Naive thymus-derived CD4-positive, alpha-beta T cell (primary cell): ENCODE measurements around the gene LKAAEAR1. TPM values are rescaled to one million over a fixed set of nuclear protein-coding genes. Genes with fewer than 3 reads are reported as not detected.
A peak's percentile ranks its signal among the peaks of the same experiment; 100 is the strongest.

Experiments
- ATAC-seq: fragments of 150-1000 bp; cut with Tn5 transposase; 2 replicates; pipeline ENCODE4 v1.10.0; 2021; ENCODE audit warnings: mild to moderate bottlenecking, moderate library complexity
- CTCF ChIA-PET: fragments of 350-600 bp; sonication (Branson Sonifier 250); formaldehyde crosslinking; loops from one replicate; lab custom pipeline; 2021; ENCODE audit warnings: antibody characterized with exemption; lab: Charles Lee
- POLR2A ChIA-PET: fragments of 350-600 bp; sonication (Branson Sonifier 250); formaldehyde crosslinking; loops from one replicate; lab custom pipeline; 2021; ENCODE audit warnings: antibody characterized with exemption, inconsistent platforms; lab: Charles Lee
- DNase-seq, 9 donors: peaks; one replicate each; pipeline versions ENCODE4 v3.0.0 to v3.0.0-alpha.2; 2020 to 2022; ENCODE audit warnings: mixed read lengths in 1 of 9
- H3K27ac ChIP-seq: one replicate; pipeline ENCODE4 v1.7.0; 2013; ENCODE audit warnings: mild to moderate bottlenecking, low read depth, low read length, moderate library complexity
- H3K27me3 ChIP-seq, 2 donors: one replicate each; pipeline ENCODE4 v1.7.0; 2013; ENCODE audit warnings: low read length in 2 of 2, mild to moderate bottlenecking in 2 of 2, moderate library complexity in 2 of 2; ENCODE audit not compliant: control insufficient read depth in 2 of 2, insufficient read depth in 2 of 2
- H3K36me3 ChIP-seq, 3 experiments: 1 replicate in 2 of 3; 2 replicates in 1 of 3; pipeline ENCODE4 v1.7.0; 2013; ENCODE audit warnings: low read length in 3 of 3, mild to moderate bottlenecking in 3 of 3, moderate library complexity in 1 of 3; ENCODE audit not compliant: insufficient read depth in 3 of 3, control insufficient read depth in 2 of 3
- H3K4me1 ChIP-seq, 2 donors: one replicate each; pipeline ENCODE4 v1.7.0; 2013; ENCODE audit warnings: low read length in 2 of 2, mild to moderate bottlenecking in 2 of 2, moderate library complexity in 1 of 2; ENCODE audit not compliant: control insufficient read depth in 2 of 2, insufficient read depth in 2 of 2
- H3K4me3 ChIP-seq: 2 replicates; pipeline ENCODE4 v1.7.0; 2013; ENCODE audit warnings: mild to moderate bottlenecking, low read length
- H3K9me3 ChIP-seq, 3 experiments: 1 replicate in 2 of 3; 2 replicates in 1 of 3; pipeline ENCODE4 v1.7.0; 2013; ENCODE audit warnings: low read length in 3 of 3; ENCODE audit not compliant: control insufficient read depth in 2 of 3
- H3K27ac Mint-ChIP-seq, 9 donors: one replicate each; pipeline ENCODE4 v1.8.0; 2020 to 2022; ENCODE audit warnings: mixed read lengths in 9 of 9, mild to moderate bottlenecking in 8 of 9, moderate library complexity in 5 of 9, inconsistent platforms in 2 of 9
- H3K27me3 Mint-ChIP-seq, 5 donors: one replicate each; pipeline ENCODE4 v1.8.0; 2021 to 2022; ENCODE audit warnings: mixed read lengths in 5 of 5, mild to moderate bottlenecking in 1 of 5
- H3K36me3 Mint-ChIP-seq, 5 donors: one replicate each; pipeline ENCODE4 v1.8.0; 2020 to 2022; ENCODE audit warnings: mixed read lengths in 5 of 5, mild to moderate bottlenecking in 3 of 5, inconsistent platforms in 1 of 5
- H3K4me1 Mint-ChIP-seq, 7 donors: one replicate each; pipeline ENCODE4 v1.8.0; 2020 to 2022; ENCODE audit warnings: mixed read lengths in 7 of 7, mild to moderate bottlenecking in 3 of 7, inconsistent platforms in 1 of 7
- H3K4me3 Mint-ChIP-seq, 10 donors: one replicate each; pipeline ENCODE4 v1.8.0; 2020 to 2022; ENCODE audit warnings: mild to moderate bottlenecking in 10 of 10, mixed read lengths in 10 of 10, moderate library complexity in 6 of 10, inconsistent platforms in 2 of 10
- H3K9me3 Mint-ChIP-seq, 11 donors: one replicate each; pipeline ENCODE4 v1.8.0; 2020 to 2022; ENCODE audit warnings: mixed read lengths in 11 of 11, mild to moderate bottlenecking in 4 of 11, inconsistent platforms in 1 of 11, moderate library complexity in 1 of 11
- intact Hi-C, 2 donors: fragments of 100-400 bp; cut with micrococcal nuclease; formaldehyde crosslinking; loops; one replicate each; pipeline ENCODE4 v1.15.1; 2023
- polyA plus RNA-seq, 2 donors: library from polyadenylated mRNA; unstranded; fragments of 300-500 nt; fragmentation: Illumina TruSeq; gene quantifications; one replicate each; pipeline ENCODE4 v1.2.3, GENCODE V29; 2021
- total RNA-seq, 6 experiments: library from RNA in 5 of 6; stranded (reverse) in 5 of 6; gene quantifications; 1 replicate in 5 of 6; 2 replicates in 1 of 6; pipeline ENCODE4 v1.2.3 and lab custom pipeline; 2021 to 2026

LKAAEAR1 gene
- total and polyA plus RNA-seq, 7 experiments from 2014 or later: 0.47 to 0.75 (median 0.59) TPM; not detected in 3

GRCh38 chr20:64099086-64099786 is 15.0 kb upstream of the LKAAEAR1 start:
- Mint-ChIP-seq H3K4me1 (peaks cover 7 to 22% (median 10%) of the 10 kb centered on the region in 7 donors), H3K36me3 (peaks cover 0 to 6% (median 5%) of the 10 kb centered on the region in 5 donors), H3K4me3 (no peak overlapping the region), H3K27me3 (peaks cover 4 to 23% (median 10%) of the 10 kb centered on the region in 5 donors), H3K9me3 (peaks cover 0 to 5% (median 0%) of the 10 kb centered on the region in 11 donors), H3K27ac (no peak overlapping the region)
- ChIA-PET CTCF (no interaction called here), POLR2A (interaction anchor here (1.4 kb wide), 2 partner anchors 15 to 18 kb away, joined by 3 to 9 read pairs; partner anchors contain the start of gene LKAAEAR1)
- Histone ChIP-seq H3K27ac (no peak overlapping the region), H3K36me3 (no peaks in the 10 kb centered on the region), H3K27me3 (peaks cover 0 to 4% of the 10 kb centered on the region in 2 donors), H3K4me1 (peaks cover 10 to 13% of the 10 kb centered on the region in 2 donors), H3K9me3 (no peaks in the 10 kb centered on the region), H3K4me3 (no peak overlapping the region)
- intact Hi-C loops: no loop called here
- ATAC-seq (no peak), DNase-seq (no peak)

- no peak for ATAC-seq
- Mint-ChIP-seq H3K9me3 (peaks cover 0 to 5% (median 0%) of the 10 kb centered on the region in 11 donors), H3K27ac (no peak overlapping the region), H3K36me3 (peaks cover 0 to 6% (median 5%) of the 10 kb centered on the region in 5 donors), H3K4me1 (peaks cover 7 to 22% (median 10%) of the 10 kb centered on the region in 7 donors), H3K4me3 (no peak overlapping the region), H3K27me3 (peaks cover 2 to 19% (median 7%) of the 10 kb centered on the region in 5 donors)
- Histone ChIP-seq H3K36me3 (no peaks in the 10 kb centered on the region), H3K4me3 (no peak overlapping the region), H3K27ac (no peak overlapping the region), H3K4me1 (peaks cover 10 to 13% of the 10 kb centered on the region in 2 donors), H3K9me3 (no peaks in the 10 kb centered on the region), H3K27me3 (peaks cover 0 to 4% of the 10 kb centered on the region in 2 donors)
- DNase-seq: no peak
- intact Hi-C loops: no loop called here
- CTCF ChIA-PET: no interaction called here
- POLR2A ChIA-PET: interaction anchor here (1.4 kb wide), 1 partner anchor 14 kb away, joined by 9 read pairs; the partner anchor contains the start of gene LKAAEAR1
These were observed 14.3 kb upstream of the LKAAEAR1 start for GRCh38 chr20:64098471-64099013.

- H3K27me3 ChIP-seq: peaks cover 0 to 4% of the 10 kb centered on the region in 2 donors
- POLR2A ChIA-PET: interaction anchor here (0.6 kb wide), 1 partner anchor 148 kb away, joined by 3 read pairs; no protein-coding TSS in a partner anchor
- CTCF ChIA-PET: no interaction called here
- Mint-ChIP-seq H3K27me3 (peaks cover 0 to 8% (median 4%) of the 10 kb centered on the region in 5 donors), H3K4me1 (peaks cover 3 to 24% (median 9%) of the 10 kb centered on the region in 7 donors), H3K36me3 (peaks cover 0 to 6% (median 5%) of the 10 kb centered on the region in 5 donors), H3K27ac (no peak overlapping the region), H3K9me3 (peaks cover 0 to 5% (median 0%) of the 10 kb centered on the region in 11 donors), H3K4me3 (no peak overlapping the region)
- H3K9me3 ChIP-seq: no peaks in the 10 kb centered on the region
- no peaks in the 10 kb centered on the region for H3K36me3 ChIP-seq
- no peak for ATAC-seq
- no peak for DNase-seq
- H3K4me1 ChIP-seq: peaks cover 6 to 7% of the 10 kb centered on the region in 2 donors
- no peak overlapping the region for H3K27ac ChIP-seq
- intact Hi-C loops: no loop called here
- no peak overlapping the region for H3K4me3 ChIP-seq
These were observed 12.3 kb upstream of the LKAAEAR1 start for GRCh38 chr20:64096535-64096934.

GRCh38 chr20:64095927-64096326 is 11.7 kb upstream of the LKAAEAR1 start:
- DNase-seq (no peak), ATAC-seq (no peak)
- no peaks in the 10 kb centered on the region for H3K9me3 ChIP-seq
- H3K4me1 ChIP-seq: peaks cover 4 to 6% of the 10 kb centered on the region in 2 donors
- no peak overlapping the region for H3K4me3 ChIP-seq
- Mint-ChIP-seq H3K9me3 (peaks cover 0 to 5% (median 0%) of the 10 kb centered on the region in 11 donors), H3K27me3 (peaks cover 0 to 2% (median 0%) of the 10 kb centered on the region in 5 donors), H3K4me3 (no peak overlapping the region), H3K36me3 (peaks cover 0 to 6% (median 5%) of the 10 kb centered on the region in 5 donors), H3K4me1 (peaks cover 0 to 18% (median 5%) of the 10 kb centered on the region in 7 donors), H3K27ac (no peak overlapping the region)
- intact Hi-C loops: no loop called here
- H3K27ac ChIP-seq: no peak overlapping the region
- no peaks in the 10 kb centered on the region for H3K36me3 ChIP-seq
- peaks cover 0 to 2% of the 10 kb centered on the region in 2 donors for H3K27me3 ChIP-seq
- CTCF ChIA-PET: no interaction called here
- POLR2A ChIA-PET: interaction anchor here (0.6 kb wide), 2 partner anchors 27 to 148 kb away, joined by 3 to 4 read pairs; no protein-coding TSS in a partner anchor

GRCh38 chr20:64095455-64095854 is 11.3 kb upstream of the LKAAEAR1 start:
- Mint-ChIP-seq H3K27me3 (no peaks in the 10 kb centered on the region), H3K36me3 (peaks cover 0 to 6% (median 5%) of the 10 kb centered on the region in 5 donors), H3K27ac (no peak overlapping the region), H3K9me3 (peaks cover 0 to 5% (median 0%) of the 10 kb centered on the region in 11 donors), H3K4me1 (peaks cover 0 to 13% (median 5%) of the 10 kb centered on the region in 7 donors), H3K4me3 (no peak overlapping the region)
- Histone ChIP-seq H3K4me1 (peaks cover 4 to 6% of the 10 kb centered on the region in 2 donors), H3K27me3 (no peaks in the 10 kb centered on the region), H3K9me3 (no peaks in the 10 kb centered on the region), H3K36me3 (no peaks in the 10 kb centered on the region), H3K27ac (no peak overlapping the region), H3K4me3 (no peak overlapping the region)
- ChIA-PET POLR2A (no interaction called here), CTCF (no interaction called here)
- DNase-seq (no peak), ATAC-seq (no peak)
- intact Hi-C loops: no loop called here

- Mint-ChIP-seq H3K36me3 (peaks cover 0 to 6% (median 5%) of the 10 kb centered on the region in 5 donors), H3K4me1 (peaks cover 0 to 13% (median 3%) of the 10 kb centered on the region in 7 donors), H3K9me3 (peaks cover 0 to 8% (median 2%) of the 10 kb centered on the region in 11 donors), H3K27ac (peak overlapping the region in 1 of 9 donors; percentile 71), H3K27me3 (peaks cover 0 to 8% (median 0%) of the 10 kb centered on the region in 5 donors), H3K4me3 (no peak overlapping the region)
- H3K9me3 ChIP-seq: peaks cover 0 to 1% (median 0%) of the 10 kb centered on the region in 3 experiments
- ChIA-PET CTCF (no interaction called here), POLR2A (no interaction called here)
- no peak for DNase-seq
- no peaks in the 10 kb centered on the region for H3K36me3 ChIP-seq
- intact Hi-C loops: no loop called here
- no peak overlapping the region for H3K27ac ChIP-seq
- ATAC-seq: no peak
- no peak overlapping the region for H3K4me3 ChIP-seq
- H3K4me1 ChIP-seq: no peaks in the 10 kb centered on the region
- H3K27me3 ChIP-seq: no peaks in the 10 kb centered on the region
These were observed 8.9 kb upstream of the LKAAEAR1 start for GRCh38 chr20:64093013-64093503.
